B cell (primary cell): Measurements from ENCODE around the gene ELMO1. TPM values are rescaled to one million over a fixed set of nuclear protein-coding genes. Genes with fewer than 3 reads are reported as not detected.

Experiments
- ATAC-seq: fragments of 200-7000 bp; cut with Tn5 transposase; one replicate; pipeline ENCODE4 v1.10.0; 2021; ENCODE audit warnings: low read depth, mild to moderate bottlenecking, moderate number of reproducible peaks, moderate library complexity
- CTCF ChIA-PET: fragments of 350-600 bp; sonication (Branson Sonifier 250); formaldehyde crosslinking; loops from one replicate; lab custom pipeline; 2021; ENCODE audit warnings: antibody characterized with exemption, inconsistent platforms; lab: Charles Lee
- POLR2A ChIA-PET: fragments of 350-600 bp; sonication (Branson Sonifier 250); formaldehyde crosslinking; loops from one replicate; lab custom pipeline; 2021; ENCODE audit warnings: antibody characterized with exemption; lab: Charles Lee
- DNase-seq: peaks from one replicate; pipeline ENCODE4 v3.0.0; 2013
- H2AFZ ChIP-seq: 2 replicates; pipeline ENCODE4 v1.6.1; 2012; ENCODE audit warnings: mild to moderate bottlenecking, low read depth, low read length; ENCODE audit not compliant: insufficient read depth, poor library complexity, severe bottlenecking
- H3K27ac ChIP-seq, 2 donors: 1 replicate in 1 of 2; 2 replicates in 1 of 2; pipeline ENCODE4 v1.5.1; 2012 to 2013; ENCODE audit warnings: low read length in 2 of 2, mild to moderate bottlenecking in 2 of 2, moderate library complexity in 1 of 2
- H3K27me3 ChIP-seq, 4 experiments: fragments of 200-600 bp in 1 of 4; sonication (generic) in 1 of 4; replicated peaks in 1 of 4; 1 replicate in 2 of 4; 2 replicates in 2 of 4; pipeline versions ENCODE4 v1.6.1 to v1.7.0; 2013 to 2016; ENCODE audit warnings: low read length in 3 of 4, mild to moderate bottlenecking in 2 of 4, mixed read lengths in 1 of 4, moderate library complexity in 1 of 4; ENCODE audit not compliant: insufficient read depth in 4 of 4, control insufficient read depth in 3 of 4; ENCODE audit errors: control extremely low read depth in 1 of 4
- H3K36me3 ChIP-seq, 2 experiments: replicated peaks in 1 of 2; 1 replicate in 1 of 2; 2 replicates in 1 of 2; pipeline versions ENCODE4 v1.6.1 to v1.7.1; 2013; ENCODE audit warnings: low read length in 1 of 2; ENCODE audit not compliant: insufficient read depth in 2 of 2, control insufficient read depth in 1 of 2; ENCODE audit errors: control extremely low read depth in 1 of 2, extremely low read depth in 1 of 2
- H3K4me1 ChIP-seq, 2 donors: fragments of 200-600 bp in 1 of 2; sonication (generic) in 1 of 2; 1 replicate in 1 of 2; 2 replicates in 1 of 2; pipeline versions ENCODE4 v1.5.1 to v1.6.1; 2013 to 2017; ENCODE audit warnings: low read length in 2 of 2; ENCODE audit not compliant: control insufficient read depth in 2 of 2, insufficient read depth in 2 of 2
- H3K4me2 ChIP-seq: replicated peaks from 2 replicates; pipeline ENCODE3; 2012; ENCODE audit warnings: mild to moderate bottlenecking, low read depth, low read length; ENCODE audit not compliant: poor library complexity, severe bottlenecking
- H3K4me3 ChIP-seq, 5 experiments: fragments of 200-600 bp in 1 of 5; sonication (generic) in 1 of 5; 1 replicate in 3 of 5; 2 replicates in 2 of 5; pipeline versions ENCODE4 v1.5.1 to v1.7.0; 2011 to 2016; ENCODE audit warnings: low read length in 4 of 5, mild to moderate bottlenecking in 4 of 5, low read depth in 2 of 5, control low read depth in 1 of 5, moderate library complexity in 1 of 5; ENCODE audit not compliant: insufficient read depth in 1 of 5; ENCODE audit errors: control extremely low read depth in 1 of 5, extremely low read depth in 1 of 5
- H3K79me2 ChIP-seq: fragments of 200-600 bp; sonication (generic); one replicate; pipeline ENCODE4 v1.6.0; 2016; ENCODE audit warnings: low read length; ENCODE audit not compliant: control insufficient read depth, insufficient read depth
- H3K9ac ChIP-seq: fragments of 200-600 bp; sonication (generic); 2 replicates; pipeline ENCODE4 v1.6.1; 2017; ENCODE audit warnings: mild to moderate bottlenecking, low read length, moderate library complexity
- H3K9me3 ChIP-seq, 3 donors: one replicate each; pipeline versions ENCODE4 v1.6.1 to v1.7.1; 2013; ENCODE audit warnings: low read length in 2 of 3; ENCODE audit not compliant: control insufficient read depth in 2 of 3, insufficient read depth in 1 of 3; ENCODE audit errors: control extremely low read depth in 1 of 3
- H4K20me1 ChIP-seq: 2 replicates; pipeline ENCODE4 v1.6.0; 2012; ENCODE audit warnings: mild to moderate bottlenecking, low read length; ENCODE audit not compliant: insufficient read depth, control insufficient read depth, poor library complexity, severe bottlenecking
- H3K27ac Mint-ChIP-seq: one replicate; pipeline ENCODE4 v1.8.0; 2021; ENCODE audit warnings: mixed read lengths
- H3K27me3 Mint-ChIP-seq: one replicate; pipeline ENCODE4 v1.8.0; 2021; ENCODE audit warnings: mixed read lengths
- H3K4me1 Mint-ChIP-seq: one replicate; pipeline ENCODE4 v1.8.0; 2021; ENCODE audit warnings: mixed read lengths
- H3K4me3 Mint-ChIP-seq: one replicate; pipeline ENCODE4 v1.8.0; 2021; ENCODE audit warnings: mixed read lengths
- H3K9me3 Mint-ChIP-seq: one replicate; pipeline ENCODE4 v1.8.0; 2022; ENCODE audit warnings: mixed read lengths; ENCODE audit not compliant: insufficient read depth
- EZH2 ChIP-seq: IDR thresholded peaks from 2 replicates; pipeline ENCODE4 v1.6.1; 2012; ENCODE audit warnings: borderline replicate concordance, low read depth, mild to moderate bottlenecking, moderate library complexity, low read length; ENCODE audit not compliant: insufficient read depth, poor library complexity, severe bottlenecking
- WGBS: methylation state at CpG from one replicate; pipeline ENCODE4 v1.1.5; 2013; ENCODE audit warnings: missing lambda C conversion rate; ENCODE audit not compliant: insufficient coverage; 5-methylcytosine and 5-hydroxymethylcytosine counted together
- intact Hi-C: fragments of 100-400 bp; cut with micrococcal nuclease; formaldehyde crosslinking; loops from one replicate; pipeline ENCODE4 v1.10.0; 2022
- polyA plus RNA-seq: library from polyadenylated mRNA; depleted of rRNA; stranded (reverse); fragments of >200 nt; gene quantifications from 2 replicates; pipeline ENCODE4 v1.2.3, GENCODE V29; 2012
- total RNA-seq, 2 donors: library from RNA; stranded (reverse); fragments of 120-200 nt in 1 of 2; gene quantifications; 1 replicate in 1 of 2; 2 replicates in 1 of 2; pipeline versions ENCODE4 v1.2.3 to v1.2.4, GENCODE V29; 2013 to 2022
- TF ChIP-seq, protein P1 (sequence below): fragments of 200-600 bp; IDR thresholded peaks from one replicate; pipeline ENCODE4 v1.8.0; 2022; ENCODE audit warnings: antibody characterized with exemption, mild to moderate bottlenecking

Gene ELMO1
- total and polyA plus RNA-seq, 2 donors (not counting 1 experiment from before 2014, with no cell fraction given) = 44.7 to 177 TPM

DNA sequence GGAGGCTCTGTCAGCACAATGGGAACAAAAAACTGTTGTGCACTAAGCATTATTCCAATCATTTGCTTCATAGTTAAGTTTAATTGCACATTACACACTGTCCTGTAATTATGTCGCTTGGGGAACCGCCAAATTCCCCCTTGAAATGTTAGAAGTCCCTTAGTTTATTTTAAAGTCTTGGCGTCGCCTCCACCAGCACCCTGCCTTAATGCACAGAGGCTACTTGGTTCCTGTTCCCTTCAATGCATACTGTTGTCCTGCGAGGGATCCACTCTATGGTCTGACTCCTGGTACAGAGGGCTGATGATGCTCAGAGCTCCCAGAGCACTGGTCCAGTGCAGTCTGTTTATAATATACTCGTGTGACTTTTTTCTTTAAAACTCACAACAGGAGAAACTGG, 330.7 kb downstream of the ELMO1 start:
- Mint-ChIP-seq H3K27ac (no peak overlapping the region), H3K9me3 (no peaks in the 10 kb centered on the region), H3K27me3 (no peaks in the 10 kb centered on the region), H3K4me1 (peaks cover 31% of the 10 kb centered on the region), H3K4me3 (no peak overlapping the region)
- intact Hi-C loops = no loop called here
- Histone ChIP-seq H3K4me2 (no peak overlapping the region), H3K9ac (no peak overlapping the region), H3K79me2 (peaks cover 10% of the 10 kb centered on the region), H4K20me1 (peaks cover 31% of the 10 kb centered on the region), H3K9me3 (peaks cover 0 to 8% (median 0%) of the 10 kb centered on the region in 3 donors), H3K27me3 (no peaks in the 10 kb centered on the region), H3K36me3 (peaks cover 0 to 10% of the 10 kb centered on the region in 2 experiments), H3K27ac (no peak overlapping the region), H2AFZ (no peak overlapping the region), H3K4me3 (no peak overlapping the region), H3K4me1 (no peaks in the 10 kb centered on the region)
- DNase-seq (no peak), ATAC-seq (no peak)
- TF ChIP-seq EZH2 = no peak
- TF ChIP-seq, protein P1, sequence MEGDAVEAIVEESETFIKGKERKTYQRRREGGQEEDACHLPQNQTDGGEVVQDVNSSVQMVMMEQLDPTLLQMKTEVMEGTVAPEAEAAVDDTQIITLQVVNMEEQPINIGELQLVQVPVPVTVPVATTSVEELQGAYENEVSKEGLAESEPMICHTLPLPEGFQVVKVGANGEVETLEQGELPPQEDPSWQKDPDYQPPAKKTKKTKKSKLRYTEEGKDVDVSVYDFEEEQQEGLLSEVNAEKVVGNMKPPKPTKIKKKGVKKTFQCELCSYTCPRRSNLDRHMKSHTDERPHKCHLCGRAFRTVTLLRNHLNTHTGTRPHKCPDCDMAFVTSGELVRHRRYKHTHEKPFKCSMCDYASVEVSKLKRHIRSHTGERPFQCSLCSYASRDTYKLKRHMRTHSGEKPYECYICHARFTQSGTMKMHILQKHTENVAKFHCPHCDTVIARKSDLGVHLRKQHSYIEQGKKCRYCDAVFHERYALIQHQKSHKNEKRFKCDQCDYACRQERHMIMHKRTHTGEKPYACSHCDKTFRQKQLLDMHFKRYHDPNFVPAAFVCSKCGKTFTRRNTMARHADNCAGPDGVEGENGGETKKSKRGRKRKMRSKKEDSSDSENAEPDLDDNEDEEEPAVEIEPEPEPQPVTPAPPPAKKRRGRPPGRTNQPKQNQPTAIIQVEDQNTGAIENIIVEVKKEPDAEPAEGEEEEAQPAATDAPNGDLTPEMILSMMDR = no peak
- WGBS = 90% methylated on average over 5 of the region's 6 CpGs
- ChIA-PET CTCF (no interaction called here), POLR2A (no interaction called here)

DNA sequence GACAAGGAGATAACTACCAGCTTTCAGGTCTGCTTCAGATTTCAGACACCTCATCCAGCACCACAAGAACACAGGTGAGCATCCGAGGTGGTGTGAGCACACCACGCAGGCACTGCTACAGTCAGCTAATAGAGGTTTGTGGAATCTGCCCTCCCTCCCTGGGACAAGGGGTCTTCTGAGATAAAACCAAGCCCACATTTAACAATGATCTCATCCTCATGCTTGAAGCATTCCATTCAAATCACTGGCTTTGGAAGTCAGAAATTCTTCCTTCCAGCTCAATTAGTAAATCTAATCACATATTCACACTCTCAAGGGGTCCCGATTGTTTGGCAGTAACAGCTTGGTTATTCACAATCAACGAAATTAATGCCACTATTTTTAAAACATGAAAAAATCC, 331.4 kb downstream of the ELMO1 start:
- POLR2A ChIA-PET = no interaction called here
- peaks cover 35% of the 10 kb centered on the region for H4K20me1 ChIP-seq
- ATAC-seq = no peak
- no peaks in the 10 kb centered on the region for H3K4me1 ChIP-seq
- H3K9me3 ChIP-seq = peaks cover 0 to 8% (median 0%) of the 10 kb centered on the region in 3 donors
- no peak overlapping the region for H3K27ac ChIP-seq
- no peaks in the 10 kb centered on the region for H3K27me3 ChIP-seq
- Mint-ChIP-seq H3K27me3 (no peaks in the 10 kb centered on the region), H3K27ac (no peak overlapping the region), H3K4me1 (peaks cover 27% of the 10 kb centered on the region), H3K4me3 (no peak overlapping the region), H3K9me3 (no peaks in the 10 kb centered on the region)
- H3K4me3 ChIP-seq = no peak overlapping the region
- H3K9ac ChIP-seq = no peak overlapping the region
- no peak overlapping the region for H3K4me2 ChIP-seq
- WGBS = no CpG with 5 or more reads among the region's 4 CpGs
- no peak overlapping the region for H2AFZ ChIP-seq
- H3K79me2 ChIP-seq = peaks cover 10% of the 10 kb centered on the region
- TF ChIP-seq EZH2 = no peak
- TF ChIP-seq, protein P1 = no peak
- intact Hi-C loops = no loop called here
- no peak for DNase-seq
- H3K36me3 ChIP-seq = peaks cover 0 to 10% of the 10 kb centered on the region in 2 experiments
- CTCF ChIA-PET = interaction anchor here (1.0 kb wide), 1 partner anchor 630 kb away, joined by 4 read pairs; no protein-coding TSS in a partner anchor
